OCI-LY7 (cell line): ENCODE data around the gene TOM1L2.

Experiments used
- EZH2phosphoT487 ChIP-seq: fragments of 200-600 bp; sonication (generic); IDR thresholded peaks from 2 replicates; pipeline ENCODE4 v1.6.1; 2018; ENCODE audit warnings: low read depth, borderline replicate concordance, mild to moderate bottlenecking, mixed run types, antibody characterized with exemption, low read length, moderate library complexity, mixed read lengths
- TF ChIP-seq, protein P1 (sequence below): fragments of 200-600 bp; sonication (generic); conservative IDR thresholded peaks from 2 replicates; pipeline ENCODE4 v1.5.1; 2014; ENCODE audit warnings: mild to moderate bottlenecking, antibody characterized with exemption, low read length, moderate library complexity, mixed read lengths

DNA sequence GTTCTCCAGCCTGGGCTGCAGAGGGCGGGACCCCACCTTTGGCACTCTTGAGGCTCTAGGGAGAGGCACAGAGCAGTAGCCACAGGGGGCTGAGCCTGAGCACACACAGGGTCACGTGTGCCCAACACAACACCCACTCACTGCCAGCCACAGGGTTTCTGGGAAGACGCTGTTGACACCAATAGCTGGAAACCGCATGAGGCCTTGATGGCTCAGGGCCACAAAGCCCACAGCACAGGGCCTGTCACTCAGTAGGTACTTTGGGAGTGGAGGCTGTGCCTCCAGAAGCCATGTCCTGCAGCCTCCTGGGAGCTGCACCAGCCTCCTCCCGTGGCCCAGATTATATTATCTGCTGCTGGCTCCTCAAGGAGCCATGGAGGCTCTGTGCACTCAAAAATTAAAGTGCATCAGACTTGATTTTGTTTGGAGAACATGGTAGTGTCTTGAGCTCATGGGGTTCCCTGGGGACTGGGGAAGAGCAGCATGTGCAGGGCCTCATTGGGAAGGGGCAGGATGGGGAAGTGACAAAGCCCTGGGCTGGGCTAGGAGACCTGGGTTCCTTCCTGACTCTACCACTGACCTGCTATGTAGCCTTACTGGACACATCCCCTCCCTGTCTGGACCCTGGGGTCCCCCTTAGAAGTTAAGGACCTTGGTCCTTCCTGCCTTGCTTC is 122.9 kb downstream of the TOM1L2 start:
- TF ChIP-seq, protein P1, sequence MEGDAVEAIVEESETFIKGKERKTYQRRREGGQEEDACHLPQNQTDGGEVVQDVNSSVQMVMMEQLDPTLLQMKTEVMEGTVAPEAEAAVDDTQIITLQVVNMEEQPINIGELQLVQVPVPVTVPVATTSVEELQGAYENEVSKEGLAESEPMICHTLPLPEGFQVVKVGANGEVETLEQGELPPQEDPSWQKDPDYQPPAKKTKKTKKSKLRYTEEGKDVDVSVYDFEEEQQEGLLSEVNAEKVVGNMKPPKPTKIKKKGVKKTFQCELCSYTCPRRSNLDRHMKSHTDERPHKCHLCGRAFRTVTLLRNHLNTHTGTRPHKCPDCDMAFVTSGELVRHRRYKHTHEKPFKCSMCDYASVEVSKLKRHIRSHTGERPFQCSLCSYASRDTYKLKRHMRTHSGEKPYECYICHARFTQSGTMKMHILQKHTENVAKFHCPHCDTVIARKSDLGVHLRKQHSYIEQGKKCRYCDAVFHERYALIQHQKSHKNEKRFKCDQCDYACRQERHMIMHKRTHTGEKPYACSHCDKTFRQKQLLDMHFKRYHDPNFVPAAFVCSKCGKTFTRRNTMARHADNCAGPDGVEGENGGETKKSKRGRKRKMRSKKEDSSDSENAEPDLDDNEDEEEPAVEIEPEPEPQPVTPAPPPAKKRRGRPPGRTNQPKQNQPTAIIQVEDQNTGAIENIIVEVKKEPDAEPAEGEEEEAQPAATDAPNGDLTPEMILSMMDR: no peak
- no peak for TF ChIP-seq EZH2phosphoT487
